ENCODE results near the gene ZBTB46. TPM values are rescaled to one million over a fixed set of nuclear protein-coding genes. Genes with fewer than 3 reads are reported as not detected.

Gene ZBTB46
- polyA plus RNA-seq, 3 donors = 0.07 to 2.3 (median 0.37) TPM

DNA sequence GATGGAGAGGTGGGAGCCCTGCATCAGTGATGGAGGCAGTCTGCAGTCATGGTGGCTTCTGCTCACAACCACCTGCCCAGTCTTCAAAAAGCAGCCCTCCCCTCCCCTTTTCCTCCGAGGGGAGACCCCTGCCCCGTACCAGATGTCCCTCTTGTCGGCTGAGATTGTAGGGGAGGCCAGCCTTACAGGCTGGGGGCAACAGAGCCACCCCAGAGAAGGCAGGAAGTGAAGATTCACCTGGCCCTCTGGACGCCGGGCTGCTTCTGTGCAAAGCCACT is 130.1 kb downstream of the ZBTB46 start:
- Mint-ChIP-seq H3K27ac (no peak overlapping the region), H3K9me3 (no peaks in the 10 kb centered on the region), H3K4me1 (peaks cover 15% of the 10 kb centered on the region), H3K4me3 (no peak overlapping the region), H3K27me3 (ENCODE audit: low read depth in 3 of 3) (peaks cover 3 to 20% (median 3%) of the 10 kb centered on the region in 3 donors), H3K36me3 (peaks cover 21 to 31% of the 10 kb centered on the region in 2 donors)
- Histone ChIP-seq H3K36me3 (replicated peaks in 1 of 2; ENCODE audit: control insufficient read depth in 1 of 2, insufficient read depth in 2 of 2, low read length in 2 of 2) (peaks cover 22 to 23% of the 10 kb centered on the region in 2 donors), H3K4me2 (replicated peaks; ENCODE audit: extremely low read depth, low read length, poor library complexity, severe bottlenecking) (no peak overlapping the region), H3K4me1 (ENCODE audit: control insufficient read depth in 1 of 2, insufficient read depth in 2 of 2, low read length in 2 of 2) (peaks cover 14 to 16% of the 10 kb centered on the region in 2 donors), H4K20me1 (ENCODE audit: insufficient read depth, low read length) (peaks cover 63% of the 10 kb centered on the region), H3K9me3 (replicated peaks in 1 of 2; ENCODE audit: control insufficient read depth in 1 of 2, insufficient read depth in 1 of 2, low read length in 2 of 2) (no peaks in the 10 kb centered on the region), H3K4me3 (replicated peaks in 1 of 3; ENCODE audit: low read depth in 2 of 3, low read length in 3 of 3) (no peak overlapping the region), H3K27ac (ENCODE audit: low read depth in 1 of 2, low read length in 2 of 2) (no peak overlapping the region), H3K9ac (ENCODE audit: insufficient read depth, low read length, poor library complexity, severe bottlenecking) (no peak overlapping the region), H2AFZ (ENCODE audit: insufficient read depth, low read depth, low read length, poor library complexity, severe bottlenecking) (no peak overlapping the region), H3K27me3 (ENCODE audit: control insufficient read depth in 2 of 2, insufficient read depth in 2 of 2, low read length in 2 of 2) (peaks cover 0 to 12% of the 10 kb centered on the region in 2 donors), H3K79me2 (ENCODE audit: insufficient read depth, low read length) (peaks cover 10% of the 10 kb centered on the region)
- no peak for DNase-seq
- 89% methylated on average over 3 of the region's 5 CpGs for WGBS (ENCODE audit: insufficient coverage)
- TF ChIP-seq, protein P1, sequence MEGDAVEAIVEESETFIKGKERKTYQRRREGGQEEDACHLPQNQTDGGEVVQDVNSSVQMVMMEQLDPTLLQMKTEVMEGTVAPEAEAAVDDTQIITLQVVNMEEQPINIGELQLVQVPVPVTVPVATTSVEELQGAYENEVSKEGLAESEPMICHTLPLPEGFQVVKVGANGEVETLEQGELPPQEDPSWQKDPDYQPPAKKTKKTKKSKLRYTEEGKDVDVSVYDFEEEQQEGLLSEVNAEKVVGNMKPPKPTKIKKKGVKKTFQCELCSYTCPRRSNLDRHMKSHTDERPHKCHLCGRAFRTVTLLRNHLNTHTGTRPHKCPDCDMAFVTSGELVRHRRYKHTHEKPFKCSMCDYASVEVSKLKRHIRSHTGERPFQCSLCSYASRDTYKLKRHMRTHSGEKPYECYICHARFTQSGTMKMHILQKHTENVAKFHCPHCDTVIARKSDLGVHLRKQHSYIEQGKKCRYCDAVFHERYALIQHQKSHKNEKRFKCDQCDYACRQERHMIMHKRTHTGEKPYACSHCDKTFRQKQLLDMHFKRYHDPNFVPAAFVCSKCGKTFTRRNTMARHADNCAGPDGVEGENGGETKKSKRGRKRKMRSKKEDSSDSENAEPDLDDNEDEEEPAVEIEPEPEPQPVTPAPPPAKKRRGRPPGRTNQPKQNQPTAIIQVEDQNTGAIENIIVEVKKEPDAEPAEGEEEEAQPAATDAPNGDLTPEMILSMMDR (IDR thresholded peaks at IDR 0.05) = no peak
- intact Hi-C loops (cut with micrococcal nuclease) = no loop called here

- Histone ChIP-seq H3K4me3 (replicated peaks in 1 of 3; ENCODE audit: low read depth in 2 of 3, low read length in 3 of 3) (no peak overlapping the region), H3K9me3 (replicated peaks in 1 of 2; ENCODE audit: control insufficient read depth in 1 of 2, insufficient read depth in 1 of 2, low read length in 2 of 2) (no peaks in the 10 kb centered on the region), H3K79me2 (ENCODE audit: insufficient read depth, low read length) (peaks cover 5% of the 10 kb centered on the region), H2AFZ (ENCODE audit: insufficient read depth, low read depth, low read length, poor library complexity, severe bottlenecking) (no peak overlapping the region), H4K20me1 (ENCODE audit: insufficient read depth, low read length) (peaks cover 64% of the 10 kb centered on the region), H3K27ac (ENCODE audit: low read depth in 1 of 2, low read length in 2 of 2) (no peak overlapping the region), H3K4me1 (ENCODE audit: control insufficient read depth in 1 of 2, insufficient read depth in 2 of 2, low read length in 2 of 2) (peaks cover 16% of the 10 kb centered on the region in 2 donors), H3K9ac (ENCODE audit: insufficient read depth, low read length, poor library complexity, severe bottlenecking) (no peak overlapping the region), H3K36me3 (replicated peaks in 1 of 2; ENCODE audit: control insufficient read depth in 1 of 2, insufficient read depth in 2 of 2, low read length in 2 of 2) (peaks cover 17% of the 10 kb centered on the region in 2 donors), H3K27me3 (ENCODE audit: control insufficient read depth in 2 of 2, insufficient read depth in 2 of 2, low read length in 2 of 2) (peaks cover 0 to 12% of the 10 kb centered on the region in 2 donors), H3K4me2 (replicated peaks; ENCODE audit: extremely low read depth, low read length, poor library complexity, severe bottlenecking) (no peak overlapping the region)
- 97% methylated on average over 35 of the region's 43 CpGs for WGBS (ENCODE audit: insufficient coverage)
- Mint-ChIP-seq H3K9me3 (no peaks in the 10 kb centered on the region), H3K4me3 (no peak overlapping the region), H3K36me3 (peaks cover 16 to 25% of the 10 kb centered on the region in 2 donors), H3K4me1 (peaks cover 16% of the 10 kb centered on the region), H3K27me3 (ENCODE audit: low read depth in 3 of 3) (peaks cover 2 to 21% (median 3%) of the 10 kb centered on the region in 3 donors), H3K27ac (no peak overlapping the region)
- TF ChIP-seq, protein P1 (IDR thresholded peaks at IDR 0.05) = no peak
- DNase-seq = peak in 1 of 3 donors; percentile 1
- intact Hi-C loops (cut with micrococcal nuclease) = no loop called here
Measured at GRCh38 chr20:63700199-63701050, 130.6 kb downstream of the ZBTB46 start.
